H1 (cell line): ENCODE measurements around the gene ITGA5. TPM values are rescaled to one million over a fixed set of nuclear protein-coding genes. Genes with fewer than 3 reads are reported as not detected.

Source experiments
- CTCF ChIA-PET: fragments of 300-600 bp; sonication (Branson Sonifier 250); formaldehyde crosslinking; loops from one replicate; lab custom pipeline; 2021; ENCODE audit not compliant: partially characterized antibody; lab: Charles Lee
- POLR2A ChIA-PET: fragments of 300-600 bp; sonication (Branson Sonifier 250); formaldehyde crosslinking; loops from one replicate; lab custom pipeline; 2021; ENCODE audit warnings: inconsistent platforms; ENCODE audit not compliant: partially characterized antibody; lab: Charles Lee
- DNase-seq, 2 experiments: peaks; one replicate each; pipeline versions ENCODE4 v3.0.0 to v3.0.0-alpha.2; 2010 to 2022; ENCODE audit warnings: low spot score in 2 of 2, low read depth in 1 of 2, mixed read lengths in 1 of 2
- FAIRE-seq: peaks from 2 replicates; lab custom pipeline; 2011; peaks lifted over from hg19 to GRCh38; lab: Jason Lieb, UNC
- H2AFZ ChIP-seq: 2 replicates; pipeline ENCODE4 v1.8.1; 2012; ENCODE audit warnings: low read length, inconsistent platforms
- H2AK5ac ChIP-seq: 2 replicates; pipeline ENCODE4 v1.6.1; 2013; ENCODE audit warnings: low read depth, low read length
- H2BK120ac ChIP-seq: replicated peaks from 2 replicates; pipeline ENCODE3; 2013; ENCODE audit warnings: low read depth, low read length, inconsistent platforms
- H2BK12ac ChIP-seq: 2 replicates; pipeline ENCODE4 v1.6.1; 2013; ENCODE audit warnings: low read depth, low read length
- H2BK15ac ChIP-seq: 2 replicates; pipeline ENCODE4 v1.6.1; 2013; ENCODE audit warnings: low read length
- H2BK20ac ChIP-seq: 2 replicates; pipeline ENCODE4 v1.6.1; 2013; ENCODE audit warnings: low read length
- H2BK5ac ChIP-seq: 2 replicates; pipeline ENCODE4 v1.6.1; 2013; ENCODE audit warnings: low read depth, low read length
- H3K14ac ChIP-seq: 2 replicates; pipeline ENCODE4 v1.6.1; 2013; ENCODE audit warnings: inconsistent platforms; ENCODE audit not compliant: insufficient read length
- H3K18ac ChIP-seq: 2 replicates; pipeline ENCODE4 v1.6.1; 2013; ENCODE audit warnings: low read length; ENCODE audit errors: extremely low read depth
- H3K23ac ChIP-seq: 2 replicates; pipeline ENCODE4 v1.6.1; 2013; ENCODE audit warnings: inconsistent platforms; ENCODE audit not compliant: insufficient read length
- H3K23me2 ChIP-seq: 2 replicates; pipeline ENCODE4 v1.6.1; 2013; ENCODE audit warnings: low read depth, low read length
- H3K27ac ChIP-seq: 2 replicates; pipeline ENCODE4 v1.6.1; 2011; ENCODE audit warnings: low read depth, low read length, inconsistent platforms
- H3K27me3 ChIP-seq, 4 experiments: replicated peaks in 1 of 4; 1 replicate in 1 of 4; 2 replicates in 3 of 4; pipeline versions ENCODE4 v1.6.1 to v1.8.1; 2011 to 2013; ENCODE audit warnings: low read length in 3 of 4, mild to moderate bottlenecking in 3 of 4, inconsistent platforms in 2 of 4, mixed read lengths in 2 of 4, moderate library complexity in 1 of 4; ENCODE audit not compliant: control insufficient read depth in 3 of 4, insufficient read depth in 3 of 4; ENCODE audit errors: extremely low read depth in 1 of 4
- H3K36me3 ChIP-seq, 4 experiments: 2 replicates each; pipeline versions ENCODE4 v1.6.1 to v1.8.1; 2011 to 2013; ENCODE audit warnings: mild to moderate bottlenecking in 4 of 4, low read length in 3 of 4, moderate library complexity in 2 of 4, control low read depth in 1 of 4, inconsistent platforms in 1 of 4; ENCODE audit not compliant: insufficient read depth in 4 of 4, control insufficient read depth in 2 of 4
- H3K4ac ChIP-seq: replicated peaks from 2 replicates; pipeline ENCODE3; 2013; ENCODE audit warnings: low read length, low read depth, mixed read lengths, inconsistent platforms; ENCODE audit not compliant: insufficient read length
- H3K4me1 ChIP-seq, 4 experiments: replicated peaks in 1 of 4; 1 replicate in 1 of 4; 2 replicates in 3 of 4; pipeline versions ENCODE4 v1.6.1 to v1.8.1; 2011 to 2013; ENCODE audit warnings: low read length in 3 of 4, inconsistent platforms in 2 of 4, mixed read lengths in 1 of 4; ENCODE audit not compliant: insufficient read depth in 4 of 4, control insufficient read depth in 3 of 4
- H3K4me2 ChIP-seq, 2 experiments: 2 replicates each; pipeline versions ENCODE4 v1.6.1 to v1.8.1; 2011 to 2013; ENCODE audit warnings: low read depth in 2 of 2, low read length in 2 of 2, control low read depth in 1 of 2, inconsistent platforms in 1 of 2, mild to moderate bottlenecking in 1 of 2; ENCODE audit not compliant: insufficient read depth in 1 of 2
- H3K4me3 ChIP-seq, 4 experiments: fragments of 200-600, 300-600 bp in 1 of 4; sonication (generic), shearing (Covaris generic), sonication (Bioruptor Twin) in 1 of 4; 2 replicates each; pipeline versions ENCODE4 v1.5.1 to v1.8.1; 2011 to 2016; ENCODE audit warnings: low read length in 4 of 4, low read depth in 3 of 4, control low read depth in 2 of 4, inconsistent platforms in 2 of 4, mild to moderate bottlenecking in 2 of 4, mixed read lengths in 1 of 4, moderate library complexity in 1 of 4; ENCODE audit not compliant: insufficient read depth in 2 of 4; ENCODE audit errors: extremely low read depth in 1 of 4
- H3K56ac ChIP-seq: replicated peaks from 2 replicates; pipeline ENCODE3; 2013; ENCODE audit warnings: low read depth, mild to moderate bottlenecking, mixed read lengths, low read length, inconsistent platforms; ENCODE audit not compliant: insufficient read length
- H3K79me1 ChIP-seq: 2 replicates; pipeline ENCODE4 v1.6.1; 2013; ENCODE audit warnings: low read depth, low read length, control low read depth
- H3K79me2 ChIP-seq, 2 experiments: 2 replicates each; pipeline versions ENCODE4 v1.6.1 to v1.8.1; 2012 to 2013; ENCODE audit warnings: low read length in 2 of 2, mild to moderate bottlenecking in 2 of 2, inconsistent platforms in 1 of 2; ENCODE audit not compliant: insufficient read depth in 2 of 2, control insufficient read depth in 1 of 2
- H3K9ac ChIP-seq, 4 experiments: replicated peaks in 1 of 4; 1 replicate in 1 of 4; 2 replicates in 3 of 4; pipeline versions ENCODE4 v1.6.1 to v1.8.1; 2011 to 2013; ENCODE audit warnings: low read depth in 3 of 4, low read length in 3 of 4, control low read depth in 2 of 4, mild to moderate bottlenecking in 2 of 4, moderate library complexity in 2 of 4, inconsistent platforms in 1 of 4; ENCODE audit errors: extremely low read depth in 1 of 4
- H3K9me3 ChIP-seq, 2 experiments: 2 replicates each; pipeline versions ENCODE4 v1.6.1 to v1.8.1; 2012 to 2013; ENCODE audit warnings: mild to moderate bottlenecking in 2 of 2, moderate library complexity in 2 of 2, control low read depth in 1 of 2, inconsistent platforms in 1 of 2, low read depth in 1 of 2, low read length in 1 of 2, mixed read lengths in 1 of 2; ENCODE audit not compliant: insufficient read depth in 2 of 2
- H4K20me1 ChIP-seq, 2 experiments: replicated peaks in 1 of 2; 2 replicates each; pipeline versions ENCODE3 to v1.8.1; 2011 to 2013; ENCODE audit warnings: inconsistent platforms in 2 of 2, low read length in 2 of 2, mild to moderate bottlenecking in 1 of 2; ENCODE audit not compliant: insufficient read depth in 2 of 2, control insufficient read depth in 1 of 2
- H4K5ac ChIP-seq: 2 replicates; pipeline ENCODE4 v1.6.1; 2013; ENCODE audit warnings: low read length, low read depth, mixed read lengths, inconsistent platforms; ENCODE audit not compliant: insufficient read length
- H4K8ac ChIP-seq: 2 replicates; pipeline ENCODE4 v1.8.0; 2013; ENCODE audit warnings: mild to moderate bottlenecking, moderate library complexity, low read length, inconsistent platforms; ENCODE audit not compliant: insufficient read depth; ENCODE audit errors: extremely low read depth
- H4K91ac ChIP-seq: replicated peaks from 2 replicates; pipeline ENCODE3; 2013; ENCODE audit warnings: low read length, mixed read lengths, inconsistent platforms; ENCODE audit not compliant: insufficient read length
- CHD2 ChIP-seq: IDR thresholded peaks from 2 replicates; pipeline ENCODE4 v1.6.1; 2012; ENCODE audit warnings: low read length, improper control_type of control experiment
- GABPA ChIP-seq: IDR thresholded peaks from 2 replicates; pipeline ENCODE4 v1.6.1; 2011; ENCODE audit warnings: mild to moderate bottlenecking, low read length, moderate library complexity, borderline replicate concordance; ENCODE audit not compliant: insufficient read depth
- SRF ChIP-seq: IDR thresholded peaks from 2 replicates; pipeline ENCODE4 v1.6.1; 2011; ENCODE audit warnings: mild to moderate bottlenecking, low read depth, low read length, moderate library complexity
- SUZ12 ChIP-seq: fragments of 200-600 bp; sonication (generic); IDR thresholded peaks from 2 replicates; pipeline ENCODE4 v1.6.1; 2012; ENCODE audit warnings: mild to moderate bottlenecking, inconsistent platforms, low read length, moderate library complexity, mixed read lengths
- TAF7 ChIP-seq: optimal IDR thresholded peaks from 2 replicates; pipeline ENCODE3; 2011; ENCODE audit warnings: low read depth, mild to moderate bottlenecking, inconsistent platforms, low read length, moderate library complexity, borderline replicate concordance
- WGBS, 2 experiments: shearing (Covaris generic) in 1 of 2; methylation state at CpG; one replicate each; pipeline versions ENCODE4 v1.1.6 to v1.1.7; 2013 to 2015; ENCODE audit warnings: low lambda C conversion rate in 2 of 2, mixed read lengths in 2 of 2, inconsistent platforms in 1 of 2, low coverage in 1 of 2, missing lambda C conversion rate in 1 of 2; ENCODE audit not compliant: insufficient replicate concordance in 2 of 2, insufficient coverage in 1 of 2, insufficient read length in 1 of 2; ENCODE audit errors: extremely low coverage in 1 of 2, missing lambda C conversion rate in 1 of 2; 5-methylcytosine and 5-hydroxymethylcytosine counted together
- polyA plus RNA-seq, 7 experiments: library from polyadenylated mRNA; depleted of rRNA in 3 of 7; stranded (reverse) in 5 of 7; unstranded in 2 of 7; fragments of >200 nt in 5 of 7; fragments of 200-250 nt in 2 of 7; gene quantifications; 1 replicate in 5 of 7; 2 replicates in 1 of 7; 4 replicates in 1 of 7; pipeline versions ENCODE4 v1.2.1 to v1.2.3, GENCODE V29; 2011 to 2013; ENCODE audit warnings: missing spikeins in 2 of 7, mixed read lengths in 2 of 7
- total RNA-seq: library from RNA; stranded (reverse); fragmentation: NEBNext Ultra II Directional; extraction: Animal tissue kit (Norgen Biotek cat#: 25700); gene quantifications from 2 replicates; pipeline ENCODE4 v1.2.1, GENCODE V29; 2021
- TF ChIP-seq, protein P1 (sequence below): IDR thresholded peaks from 2 replicates; pipeline ENCODE4 v1.6.1; 2011; ENCODE audit warnings: low read length, improper control_type of control experiment

ITGA5 gene
- total and polyA plus RNA-seq, 2 of the 8 experiments (the other 6 are each of a cell fraction or from before 2014, with no cell fraction given), result 11.6 to 19.4 TPM

DNA sequence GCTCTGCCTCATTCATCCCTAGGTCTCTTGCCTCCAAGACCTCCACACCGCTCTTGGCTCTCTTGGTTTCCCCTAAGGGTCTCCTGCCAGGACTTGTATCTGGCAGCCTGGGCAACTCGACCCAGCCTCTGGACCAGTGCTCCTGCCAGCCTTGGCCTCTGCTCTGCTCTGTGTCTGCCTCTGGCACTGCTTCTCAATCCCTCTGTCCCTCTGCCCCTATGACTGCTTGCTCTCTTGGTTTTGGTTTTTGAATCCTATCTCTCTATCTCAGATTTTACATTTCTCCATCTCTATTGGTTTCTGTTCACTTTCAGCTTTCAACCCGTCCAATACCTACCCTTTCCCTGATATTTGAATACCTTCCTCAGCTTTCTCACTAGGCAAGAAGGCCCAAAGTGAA is 6.3 kb downstream of the ITGA5 start:
- Histone ChIP-seq H3K79me2 (no peaks in the 10 kb centered on the region), H4K8ac (no peak overlapping the region), H3K36me3 (peaks cover 0 to under 1% (median 0%) of the 10 kb centered on the region in 4 experiments; a peak in 2 of 8 replicates), H4K91ac (no peak overlapping the region), H2BK5ac (no peak overlapping the region), H3K23me2 (peaks cover 2% of the 10 kb centered on the region), H4K20me1 (peaks cover 2% of the 10 kb centered on the region in 2 experiments), H2BK20ac (no peak overlapping the region), H3K4me3 (no peak overlapping the region), H3K27ac (no peak overlapping the region), H3K14ac (no peak overlapping the region), H3K9me3 (no peaks in the 10 kb centered on the region), H2BK120ac (no peak overlapping the region), H3K4ac (no peak overlapping the region), H2AFZ (no peak overlapping the region), H3K56ac (no peak overlapping the region), H3K79me1 (peaks cover 2% of the 10 kb centered on the region; the same call in 1 of the 2 replicates), H3K4me2 (no peak overlapping the region), H2BK15ac (no peak overlapping the region), H3K27me3 (peaks cover 0 to 5% (median 4%) of the 10 kb centered on the region in 4 experiments; a peak in 3 of 7 replicates), H2BK12ac (0 out of 2 replicates have a peak overlapping the region, but pooled peaks have one; percentile 39), H4K5ac (no peak overlapping the region), H3K23ac (no peak overlapping the region), H3K9ac (no peak overlapping the region), H3K4me1 (peaks cover 0 to 10% (median 2%) of the 10 kb centered on the region in 4 experiments; a peak in 5 of 7 replicates), H3K18ac (no peak overlapping the region), H2AK5ac (no peak overlapping the region)
- no peak for FAIRE-seq
- ChIA-PET CTCF (interaction anchor here (0.6 to 12.1 kb wide), 7 partner anchors 12 to 1253 kb away, joined by 3 to 271 read pairs (median 21); no protein-coding TSS in a partner anchor), POLR2A (interaction anchor here (0.7 to 0.9 kb wide), 2 partner anchors 127 to 133 kb away, joined by 3 read pairs; partner anchors contain the start of gene CBX5)
- DNase-seq, result peak in 1 of 2 experiments; percentile 39
- WGBS, 2 experiments, result 93% methylated on average over 3 of the region's 3 CpGs; no CpG with 5 or more reads in 1 of the 2 experiments
- TF ChIP-seq TAF7, result no peak
- TF ChIP-seq GABPA, result no peak
- TF ChIP-seq, protein P1, sequence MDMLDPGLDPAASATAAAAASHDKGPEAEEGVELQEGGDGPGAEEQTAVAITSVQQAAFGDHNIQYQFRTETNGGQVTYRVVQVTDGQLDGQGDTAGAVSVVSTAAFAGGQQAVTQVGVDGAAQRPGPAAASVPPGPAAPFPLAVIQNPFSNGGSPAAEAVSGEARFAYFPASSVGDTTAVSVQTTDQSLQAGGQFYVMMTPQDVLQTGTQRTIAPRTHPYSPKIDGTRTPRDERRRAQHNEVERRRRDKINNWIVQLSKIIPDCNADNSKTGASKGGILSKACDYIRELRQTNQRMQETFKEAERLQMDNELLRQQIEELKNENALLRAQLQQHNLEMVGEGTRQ, result no peak
- TF ChIP-seq SUZ12, result no peak
- TF ChIP-seq CHD2, result no peak
- no peak for TF ChIP-seq SRF
